Motor neuron (in vitro differentiated cells): ENCODE results near the gene ADA. TPM values are rescaled to one million over a fixed set of nuclear protein-coding genes. Genes with fewer than 3 reads are reported as not detected.
"Not testable (repeated sequence)": the region's sequence is repeated elsewhere in the genome, so short reads cannot be mapped to it uniquely, and the experiment has no call there.

Experiments
- ATAC-seq, 8 experiments: fragments of 200-7000 bp; cut with Tn5 transposase; replicated peaks in 6 of 8; 2 replicates each; pipeline ENCODE4 v1.8.0; 2021; ENCODE audit warnings: mild to moderate bottlenecking in 8 of 8, moderate library complexity in 8 of 8
- H3K27ac ChIP-seq, 2 donors: fragments of 250-450 bp; sonication (Bioruptor Pico); 2 replicates each; pipeline ENCODE4 v1.9.0; 2021; ENCODE audit warnings: antibody characterized with exemption in 2 of 2, mild to moderate bottlenecking in 2 of 2, moderate library complexity in 1 of 2
- H3K4me1 ChIP-seq, 2 donors: fragments of 250-450 bp; sonication (Bioruptor Pico); replicated peaks in 1 of 2; 2 replicates each; pipeline ENCODE4 v1.6.1; 2021; ENCODE audit warnings: antibody characterized with exemption in 2 of 2, mild to moderate bottlenecking in 2 of 2, moderate library complexity in 1 of 2
- H3K4me3 ChIP-seq, 5 donors: fragments of 250-450 bp; sonication (Bioruptor Pico); 2 replicates each; pipeline ENCODE4 v1.9.0; 2021; ENCODE audit warnings: antibody characterized with exemption in 5 of 5, mild to moderate bottlenecking in 5 of 5, moderate library complexity in 4 of 5
- WGBS, 10 experiments: fragments of 450-650 bp; shearing (Covaris generic); methylation state at CpG; one replicate each; pipeline ENCODE4 v1.0.0; 2022; 5-methylcytosine and 5-hydroxymethylcytosine counted together
- in situ Hi-C, 9 experiments: fragments of 400-800 bp; cut with MboI; loops; one replicate each; pipeline ENCODE4 v1.15.0; 2021; ENCODE audit warnings: low sequenced_read_pairs in 9 of 9, low pct_unique_long_range_greater_than_20kb in 2 of 9; ENCODE audit not compliant: unreplicated experiment in 9 of 9
- total RNA-seq, 8 experiments: library from RNA; unstranded; fragments of 300-600 nt; gene quantifications; 2 replicates each; pipeline versions ENCODE4 v1.2.3 to v1.2.4, GENCODE V29; 2022

ADA gene
- 1 to 10 TPM; 1.9 to 8.9 (median 4.7) TPM for total RNA-seq

GRCh38 chr20:44651684-44652423, at the start of gene ADA:
Gene ADA (minus strand): TSS chr20:44651699. CDS start chr20:44651607, 92 bp downstream.
- Histone ChIP-seq H3K27ac (peak within 1 kb of the TSS in 1 of 2 donors; percentile 24), H3K4me1 (peaks cover 0 to 5% of the 10 kb centered on the region in 2 donors), H3K4me3 (peak within 1 kb of the TSS; percentile 34 to 61 (median 40))
- WGBS, 10 experiments = 0 to 7% (median 3%) methylated on average over 1 to 21 of the region's 68 CpGs; no CpG with 5 or more reads in 2 of the 10 experiments
- ATAC-seq = peak; percentile 70 to 83 (median 82)
- in situ Hi-C loops = no loop called here

- Histone ChIP-seq H3K4me1 (peaks cover 5 to 18% of the 10 kb centered on the region in 2 donors), H3K4me3 (no peak overlapping the region), H3K27ac (no peak overlapping the region)
- WGBS, 10 experiments = 75 to 100% (median 92%) methylated on average over 1 to 9 of the region's 11 CpGs; no CpG with 5 or more reads in 6 of the 10 experiments
- peak in 5 of 8 experiments; percentile 4 to 14 (median 8) for ATAC-seq
- in situ Hi-C loops = no loop called here
Measured at GRCh38 chr20:44700306-44700705, 48.8 kb upstream of the ADA start.

GRCh38 chr20:44698351-44698750, 46.9 kb upstream of the ADA start:
- in situ Hi-C loops = loop anchor here in 5 of 9 experiments (25.0 kb wide), 1 partner anchor 164 kb away; no protein-coding TSS in a partner anchor
- Histone ChIP-seq H3K27ac (no peak overlapping the region), H3K4me3 (no peak overlapping the region), H3K4me1 (peaks cover 5 to 18% of the 10 kb centered on the region in 2 donors)
- WGBS, 10 experiments = 50 to 90% (median 80%) methylated on average over 1 to 2 of the region's 3 CpGs; no CpG with 5 or more reads in 6 of the 10 experiments
- no peak for ATAC-seq

- not testable (repeated sequence) for H3K27ac ChIP-seq, H3K4me3 ChIP-seq, ATAC-seq
- peaks cover 3 to 11% of the 10 kb centered on the region in 2 donors for H3K4me1 ChIP-seq
- in situ Hi-C loops = loop anchor here in 5 of 9 experiments (25.0 kb wide), 1 partner anchor 165 kb away; no protein-coding TSS in a partner anchor
- 57 to 100% (median 91%) methylated on average over 2 to 4 of the region's 5 CpGs; no CpG with 5 or more reads in 3 of the 10 experiments for WGBS, 10 experiments
Measured at GRCh38 chr20:44697041-44697440, 45.5 kb upstream of the ADA start.

DNA sequence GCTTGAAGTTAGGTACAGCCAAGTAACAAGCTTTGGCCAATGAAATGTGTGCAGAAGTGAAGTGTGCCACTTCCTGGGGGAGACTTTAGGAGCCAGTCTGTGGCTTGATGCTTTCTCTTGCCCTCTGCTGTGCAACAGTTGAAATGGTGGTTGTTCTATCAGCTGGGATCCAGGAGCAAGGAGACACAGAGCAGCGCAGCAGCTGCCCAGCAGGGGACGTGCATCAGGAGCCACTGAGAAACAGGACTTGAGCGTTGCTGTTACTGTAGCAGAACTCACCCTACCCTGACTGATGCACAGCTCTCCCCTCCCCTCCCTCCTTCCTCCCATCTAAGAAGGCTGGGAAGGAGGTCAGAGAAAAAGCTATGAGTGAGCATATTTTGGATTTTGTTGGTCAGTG, 44.8 kb upstream of the ADA start:
- Histone ChIP-seq H3K27ac (no peak overlapping the region), H3K4me3 (no peak overlapping the region), H3K4me1 (peaks cover 0 to 4% of the 10 kb centered on the region in 2 donors)
- 40 to 70% (median 50%) methylated on average over 1 to 2 of the region's 3 CpGs; no CpG with 5 or more reads in 7 of the 10 experiments for WGBS, 10 experiments
- in situ Hi-C loops = loop anchor here in 5 of 9 experiments (25.0 kb wide), 1 partner anchor 166 kb away; no protein-coding TSS in a partner anchor
- ATAC-seq = peak in 1 of 8 experiments; percentile 12

- ATAC-seq = peak in 3 of 8 experiments; percentile 19 to 49 (median 25)
- Histone ChIP-seq H3K27ac (no peak overlapping the region), H3K4me3 (no peak overlapping the region), H3K4me1 (no peaks in the 10 kb centered on the region)
- in situ Hi-C loops = loop anchor here in 5 of 9 experiments (25.0 kb wide), 1 partner anchor 167 kb away; no protein-coding TSS in a partner anchor
Measured at GRCh38 chr20:44695674-44696300, 44.3 kb upstream of the ADA start.

- 27 to 100% (median 60%) methylated on average over 1 to 2 of the region's 2 CpGs; no CpG with 5 or more reads in 3 of the 10 experiments for WGBS, 10 experiments
- in situ Hi-C loops = loop anchor here in 5 of 9 experiments (25.0 kb wide), 1 partner anchor 167 kb away; no protein-coding TSS in a partner anchor
- Histone ChIP-seq H3K27ac (no peak overlapping the region), H3K4me1 (no peaks in the 10 kb centered on the region), H3K4me3 (no peak overlapping the region)
- no peak for ATAC-seq
Measured at GRCh38 chr20:44695295-44695673, 43.8 kb upstream of the ADA start.

GRCh38 chr20:44694159-44694558, 42.7 kb upstream of the ADA start:
- no peak overlapping the region for H3K27ac ChIP-seq
- WGBS, 10 experiments = 71 to 100% (median 92%) methylated on average over 1 to 4 of the region's 4 CpGs; no CpG with 5 or more reads in 3 of the 10 experiments
- no peaks in the 10 kb centered on the region for H3K4me1 ChIP-seq
- no peak overlapping the region for H3K4me3 ChIP-seq
- no peak for ATAC-seq
- in situ Hi-C loops = loop anchor here in 5 of 9 experiments (25.0 kb wide), 1 partner anchor 168 kb away; no protein-coding TSS in a partner anchor

DNA sequence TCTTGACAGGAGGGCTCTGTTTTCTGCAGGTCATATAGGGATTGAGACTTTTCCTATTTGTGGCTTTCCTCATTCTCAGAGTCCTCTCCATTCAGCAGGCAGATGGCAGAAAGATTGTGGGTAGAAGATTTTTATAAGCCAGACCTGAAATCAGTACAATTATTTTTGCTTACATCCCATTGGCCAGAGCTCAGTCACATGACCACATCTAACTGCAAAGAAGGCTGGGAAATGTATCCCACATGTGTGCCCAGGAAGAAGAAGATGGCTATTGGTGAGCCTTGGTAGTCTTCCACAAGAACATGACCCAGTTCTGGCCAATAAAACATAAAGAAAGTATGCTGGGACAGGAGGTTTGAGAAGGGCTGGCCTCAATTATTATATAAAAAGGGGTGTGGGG, 42.1 kb upstream of the ADA start:
- no peak overlapping the region for H3K27ac ChIP-seq
- no peak for ATAC-seq
- in situ Hi-C loops = loop anchor here in 5 of 9 experiments (25.0 kb wide), 1 partner anchor 169 kb away; no protein-coding TSS in a partner anchor
- H3K4me3 ChIP-seq = no peak overlapping the region
- H3K4me1 ChIP-seq = no peaks in the 10 kb centered on the region

DNA sequence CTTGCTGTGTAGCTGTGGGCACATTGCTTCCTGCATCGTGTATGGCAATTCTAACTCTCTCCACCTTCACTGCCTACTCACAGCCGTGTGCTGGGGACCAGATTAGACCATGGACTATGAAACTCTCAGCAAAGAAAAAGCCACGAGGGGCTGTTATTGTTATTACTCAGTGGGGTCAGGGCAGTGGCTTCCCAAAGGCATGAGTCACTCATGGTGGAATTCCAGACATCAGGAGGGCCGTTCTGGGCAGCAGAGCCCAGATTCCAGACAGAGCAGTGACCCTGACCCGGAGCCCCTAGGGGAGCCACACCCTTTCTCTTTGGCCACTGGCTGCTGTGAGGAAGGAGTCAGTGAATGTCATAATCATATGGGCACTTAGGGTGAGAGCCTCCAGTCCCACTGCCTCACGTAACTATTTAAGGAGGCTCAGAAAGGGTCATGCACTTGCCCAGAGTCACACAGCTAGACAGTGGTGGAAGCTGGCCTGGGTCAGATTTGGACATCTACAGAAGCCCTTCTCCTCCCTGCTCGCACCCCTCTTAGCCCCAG, 41.5 kb upstream of the ADA start:
- H3K4me1 ChIP-seq = no peaks in the 10 kb centered on the region
- 0 to 100% (median 15%) methylated on average over 1 to 5 of the region's 7 CpGs for WGBS, 10 experiments
- peak; percentile 65 to 87 (median 74) for ATAC-seq
- in situ Hi-C loops = loop anchor here in 5 of 9 experiments (25.0 kb wide), 1 partner anchor 169 kb away; no protein-coding TSS in a partner anchor
- no peak overlapping the region for H3K4me3 ChIP-seq
- no peak overlapping the region for H3K27ac ChIP-seq

DNA sequence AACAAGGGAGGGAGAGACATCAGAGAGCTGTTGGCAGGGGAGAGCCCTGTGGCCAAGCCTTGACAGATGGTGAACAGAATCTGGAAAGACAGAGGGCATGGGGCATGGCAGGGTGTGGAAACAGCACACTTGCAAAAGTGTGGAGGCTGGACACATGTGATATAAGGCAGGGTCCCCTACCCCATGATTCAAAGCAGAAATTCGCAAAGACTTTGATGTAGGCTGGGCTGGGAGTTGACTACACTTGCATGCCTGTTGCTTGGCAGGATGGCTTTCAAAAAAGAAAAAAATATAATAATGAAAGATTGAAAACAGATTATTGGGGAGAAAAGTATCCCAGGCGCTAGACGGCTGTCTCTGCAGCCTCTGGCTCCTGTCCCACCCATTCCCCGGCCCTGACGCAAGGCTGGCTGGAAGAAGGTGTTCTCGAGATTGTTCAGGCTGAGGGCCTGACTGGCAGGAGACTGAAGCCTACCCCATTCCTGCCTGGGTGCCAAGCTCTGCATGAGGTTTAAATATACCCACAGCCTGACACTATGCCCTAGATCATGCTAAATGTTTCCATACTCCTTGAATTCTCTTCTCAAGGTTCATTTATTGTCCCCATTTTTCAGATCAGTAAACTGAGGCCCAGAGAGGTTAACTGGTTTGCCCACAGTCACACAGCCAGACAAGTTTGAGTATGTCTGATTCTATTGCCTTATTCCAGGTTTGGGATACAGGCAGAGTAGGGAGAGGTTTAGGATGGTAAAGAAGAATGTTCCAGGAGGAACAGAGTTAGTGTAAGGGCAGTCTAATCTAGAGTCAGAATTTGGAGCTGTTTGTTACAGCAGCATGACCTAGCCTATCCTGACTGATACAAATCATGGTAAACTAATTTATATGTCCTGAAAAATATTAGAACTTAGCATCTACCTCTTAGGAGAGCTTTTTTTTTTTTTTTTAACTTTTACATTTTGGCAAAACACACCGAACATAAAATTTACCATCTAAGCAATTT, 40.2 kb upstream of the ADA start:
- H3K27ac ChIP-seq = no peak overlapping the region
- 0 to 97% (median 89%) methylated on average over 1 to 6 of the region's 7 CpGs; no CpG with 5 or more reads in 1 of the 10 experiments for WGBS, 10 experiments
- no peaks in the 10 kb centered on the region for H3K4me1 ChIP-seq
- no peak overlapping the region for H3K4me3 ChIP-seq
- no peak for ATAC-seq
- in situ Hi-C loops = loop anchor here in 5 of 9 experiments (25.0 kb wide), 1 partner anchor 171 kb away; no protein-coding TSS in a partner anchor
